Endothelial cell of umbilical vein (primary cell): ENCODE measurements around the gene ATP5MK.

Experiments used
- EZH2 ChIP-seq: IDR thresholded peaks from 2 replicates; pipeline ENCODE4 v1.6.1; 2012; ENCODE audit warnings: borderline replicate concordance, low read depth, mild to moderate bottlenecking, moderate library complexity, low read length, inconsistent platforms; ENCODE audit not compliant: severe bottlenecking
- FOS ChIP-seq: IDR thresholded peaks from 2 replicates; pipeline ENCODE4 v1.6.1; 2011; ENCODE audit warnings: mild to moderate bottlenecking, low read length, moderate library complexity, borderline replicate concordance; ENCODE audit not compliant: insufficient read depth
- GATA2 ChIP-seq: IDR thresholded peaks from 2 replicates; pipeline ENCODE4 v1.7.0; 2011; ENCODE audit warnings: low read depth, mild to moderate bottlenecking, moderate library complexity, mixed read lengths, low read length; ENCODE audit not compliant: insufficient read length, insufficient read depth
- JUN ChIP-seq: IDR thresholded peaks from 2 replicates; pipeline ENCODE4 v1.6.1; 2011; ENCODE audit warnings: borderline replicate concordance, low read depth; ENCODE audit not compliant: insufficient read length, insufficient read depth
- MYC ChIP-seq: IDR thresholded peaks from one replicate; pipeline ENCODE4 v1.6.1; 2011; ENCODE audit warnings: mild to moderate bottlenecking, low read depth, low read length
- POLR2A ChIP-seq: IDR thresholded peaks from 2 replicates; pipeline ENCODE4 v1.6.1; 2012; ENCODE audit warnings: low read depth, mild to moderate bottlenecking, control low read depth, low read length
- POLR2AphosphoS5 ChIP-seq: IDR thresholded peaks from 2 replicates; pipeline ENCODE4 v1.6.1; 2012; ENCODE audit warnings: low read depth, mild to moderate bottlenecking, control low read depth, low read length, moderate library complexity; ENCODE audit not compliant: insufficient read depth
- TF ChIP-seq, protein P1 (sequence below), 2 donors: IDR thresholded peaks; 1 replicate in 1 of 2; 2 replicates in 1 of 2; pipeline ENCODE4 v1.5.1; 2011; ENCODE audit warnings: low read length in 2 of 2, mild to moderate bottlenecking in 2 of 2, moderate library complexity in 2 of 2, control low read depth in 1 of 2, inconsistent platforms in 1 of 2, low read depth in 1 of 2; ENCODE audit not compliant: insufficient read depth in 1 of 2; ENCODE audit errors: extremely low read depth in 1 of 2
- TF ChIP-seq, protein P2 (sequence below): IDR thresholded peaks from 2 replicates; pipeline ENCODE4 v1.6.1; 2011; ENCODE audit not compliant: insufficient read depth, insufficient read length

DNA sequence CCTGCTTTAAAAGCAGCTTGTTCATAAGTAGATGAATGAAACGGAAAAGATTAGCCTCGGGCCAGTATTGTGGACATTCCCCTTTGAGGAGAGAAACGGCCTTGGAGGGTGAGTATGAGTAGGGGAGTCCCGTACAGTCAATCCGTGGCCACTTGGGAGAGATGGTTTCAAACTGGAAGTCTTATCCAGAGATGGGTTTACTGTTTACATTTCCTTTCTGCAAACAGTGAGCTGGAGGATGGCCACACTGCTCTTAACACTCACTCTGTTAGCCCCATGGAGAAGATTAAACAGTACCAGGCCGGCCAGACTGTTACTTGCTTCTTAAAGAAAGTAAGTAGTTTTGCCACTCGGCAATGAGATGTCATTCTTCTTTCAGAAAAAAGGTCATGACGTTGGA is 35.6 kb upstream of the ATP5MK start:
- TF ChIP-seq, protein P1, sequence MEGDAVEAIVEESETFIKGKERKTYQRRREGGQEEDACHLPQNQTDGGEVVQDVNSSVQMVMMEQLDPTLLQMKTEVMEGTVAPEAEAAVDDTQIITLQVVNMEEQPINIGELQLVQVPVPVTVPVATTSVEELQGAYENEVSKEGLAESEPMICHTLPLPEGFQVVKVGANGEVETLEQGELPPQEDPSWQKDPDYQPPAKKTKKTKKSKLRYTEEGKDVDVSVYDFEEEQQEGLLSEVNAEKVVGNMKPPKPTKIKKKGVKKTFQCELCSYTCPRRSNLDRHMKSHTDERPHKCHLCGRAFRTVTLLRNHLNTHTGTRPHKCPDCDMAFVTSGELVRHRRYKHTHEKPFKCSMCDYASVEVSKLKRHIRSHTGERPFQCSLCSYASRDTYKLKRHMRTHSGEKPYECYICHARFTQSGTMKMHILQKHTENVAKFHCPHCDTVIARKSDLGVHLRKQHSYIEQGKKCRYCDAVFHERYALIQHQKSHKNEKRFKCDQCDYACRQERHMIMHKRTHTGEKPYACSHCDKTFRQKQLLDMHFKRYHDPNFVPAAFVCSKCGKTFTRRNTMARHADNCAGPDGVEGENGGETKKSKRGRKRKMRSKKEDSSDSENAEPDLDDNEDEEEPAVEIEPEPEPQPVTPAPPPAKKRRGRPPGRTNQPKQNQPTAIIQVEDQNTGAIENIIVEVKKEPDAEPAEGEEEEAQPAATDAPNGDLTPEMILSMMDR (IDR thresholded peaks at IDR 0.05; ENCODE audit: extremely low read depth in 1 of 2, insufficient read depth in 1 of 2, low read depth in 1 of 2, low read length in 2 of 2): no peak
- TF ChIP-seq POLR2A (no peak), POLR2AphosphoS5 (no peak), EZH2 (no peak), MYC (no peak), JUN (no peak), FOS (no peak), GATA2 (no peak)
- TF ChIP-seq, protein P2, sequence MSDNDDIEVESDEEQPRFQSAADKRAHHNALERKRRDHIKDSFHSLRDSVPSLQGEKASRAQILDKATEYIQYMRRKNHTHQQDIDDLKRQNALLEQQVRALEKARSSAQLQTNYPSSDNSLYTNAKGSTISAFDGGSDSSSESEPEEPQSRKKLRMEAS: no peak
